Sigmoid colon (tissue), 7 donors: Measurements from ENCODE around the gene CRACR2B. TPM values are rescaled to one million over a fixed set of nuclear protein-coding genes. Genes with fewer than 3 reads are reported as not detected.

Source experiments
- DNase-seq: peaks from one replicate; pipeline ENCODE4 v3.0.0-alpha.2; 2019
- H3K27ac ChIP-seq, 4 donors: fragments of 200-600 bp; sonication (generic); one replicate each; pipeline ENCODE4 v1.5.1; 2016 to 2019; ENCODE audit warnings: mild to moderate bottlenecking in 1 of 4
- H3K27me3 ChIP-seq, 3 donors: fragments of 200-600 bp; sonication (generic); one replicate each; pipeline ENCODE4 v1.5.1; 2019; ENCODE audit warnings: mild to moderate bottlenecking in 1 of 3
- H3K36me3 ChIP-seq, 4 donors: fragments of 200-600 bp; sonication (generic); one replicate each; pipeline ENCODE4 v1.5.1; 2016 to 2019
- H3K4me1 ChIP-seq, 4 donors: fragments of 200-600 bp; sonication (generic); one replicate each; pipeline ENCODE4 v1.5.1; 2017 to 2019
- H3K4me3 ChIP-seq, 4 donors: fragments of 200-600 bp; sonication (generic); one replicate each; pipeline ENCODE4 v1.5.1; 2017 to 2019; ENCODE audit warnings: mild to moderate bottlenecking in 2 of 4, moderate library complexity in 1 of 4
- H3K9me3 ChIP-seq, 4 donors: fragments of 200-600 bp in 3 of 4; sonication (generic) in 3 of 4; one replicate each; pipeline versions ENCODE4 v1.5.1 to v1.6.1; 2013 to 2019
- CTCF ChIP-seq, 4 experiments: fragments of 450-650 bp in 3 of 4; fragments of 200-600 bp in 1 of 4; IDR thresholded peaks; one replicate each; pipeline ENCODE4 v1.5.1; 2016 to 2019; ENCODE audit warnings: antibody characterized with exemption in 4 of 4, mild to moderate bottlenecking in 3 of 4, moderate library complexity in 2 of 4
- EP300 ChIP-seq, 4 donors: sonication (generic); formaldehyde crosslinking; IDR thresholded peaks; one replicate each; pipeline ENCODE4 v1.6.1; 2017; ENCODE audit warnings: antibody characterized with exemption in 4 of 4
- POLR2A ChIP-seq, 2 donors: fragments of 450-650 bp; IDR thresholded peaks; one replicate each; pipeline ENCODE4 v1.6.1; 2016; ENCODE audit warnings: antibody characterized with exemption in 2 of 2, mild to moderate bottlenecking in 2 of 2, moderate library complexity in 2 of 2
- POLR2AphosphoS5 ChIP-seq, 4 donors: sonication (generic); formaldehyde crosslinking; IDR thresholded peaks; one replicate each; pipeline ENCODE4 v1.6.1; 2017; ENCODE audit warnings: antibody characterized with exemption in 4 of 4
- WGBS, 2 donors: extraction: QIAGEN DNeasy Blood & Tissue Kit; methylation state at CpG; one replicate each; pipeline ENCODE4 v1.1.7; 2013; 5-methylcytosine and 5-hydroxymethylcytosine counted together
- intact Hi-C: fragments of 100-400 bp; cut with DNase I; formaldehyde crosslinking; loops from one replicate; pipeline ENCODE4 v1.15.1; 2023
- polyA plus RNA-seq, 3 donors: library from polyadenylated mRNA; stranded (reverse); fragments of 200-250 nt; gene quantifications; one replicate each; pipeline ENCODE4 v1.2.3, GENCODE V29; 2013
- total RNA-seq, 4 donors: library from RNA; depleted of rRNA; stranded (reverse); fragments of >200 nt; gene quantifications; one replicate each; pipeline ENCODE4 v1.1.0, GENCODE V29; 2016
- donor health status: healthy with polysubstance abuse.
- donor health status: Bipolar disorder and iron deficiency.
- donor health status: healthy.

The CRACR2B gene
- total and polyA plus RNA-seq, 7 donors: 1.5 to 149 (median 9.5) TPM

GRCh38 chr11:839875-840617 lies 12.3 kb downstream of the CRACR2B start:
- DNase-seq: no peak
- TF ChIP-seq CTCF (IDR thresholded peaks at IDR 0.05) (no peak), POLR2AphosphoS5 (IDR thresholded peaks at IDR 0.05) (no peak), POLR2A (IDR thresholded peaks at IDR 0.05) (no peak), EP300 (IDR thresholded peaks at IDR 0.05) (no peak)
- no peak overlapping the region for H3K4me3 ChIP-seq
- peaks cover 18 to 52% (median 39%) of the 10 kb centered on the region in 4 donors for H3K36me3 ChIP-seq
- WGBS, 2 donors: 82 to 85% methylated on average over 25 of the region's 25 CpGs
- peak overlapping the region in 3 of 4 donors; percentile 26 to 92 (median 90) for H3K27ac ChIP-seq
- peaks cover 0 to 81% (median 56%) of the 10 kb centered on the region in 4 donors for H3K4me1 ChIP-seq
- intact Hi-C loops: no loop called here
- no peaks in the 10 kb centered on the region for H3K27me3 ChIP-seq
- H3K9me3 ChIP-seq: no peaks in the 10 kb centered on the region

DNA sequence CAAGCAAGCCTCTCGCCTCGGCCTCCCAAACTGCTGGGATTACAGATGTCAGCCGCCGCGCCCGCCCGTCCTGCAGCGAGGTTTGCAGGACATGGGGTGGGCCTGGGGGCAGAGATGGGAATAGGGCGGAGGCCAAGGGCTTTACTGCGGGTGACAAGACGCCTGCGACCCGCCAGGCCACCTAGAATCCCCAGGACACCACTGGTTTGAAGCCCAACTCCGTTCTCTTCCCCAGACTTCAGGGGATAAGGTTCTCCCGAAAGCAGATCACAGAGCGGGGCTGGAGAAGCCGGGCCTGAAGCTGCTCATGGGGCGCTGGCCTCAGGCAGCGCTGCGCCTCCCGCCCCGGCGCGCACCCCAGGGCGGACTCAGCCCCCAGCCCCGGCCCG lies 14.3 kb downstream of the CRACR2B start:
- Histone ChIP-seq H3K36me3 (peaks cover 18 to 40% (median 29%) of the 10 kb centered on the region in 4 donors), H3K27me3 (no peaks in the 10 kb centered on the region), H3K9me3 (no peaks in the 10 kb centered on the region), H3K27ac (peak overlapping the region; percentile 90 to 96 (median 93)), H3K4me3 (peak overlapping the region; percentile 80 to 100 (median 86)), H3K4me1 (peaks cover 0 to 81% (median 58%) of the 10 kb centered on the region in 4 donors)
- TF ChIP-seq POLR2A (IDR thresholded peaks at IDR 0.05) (no peak), EP300 (IDR thresholded peaks at IDR 0.05) (no peak), POLR2AphosphoS5 (IDR thresholded peaks at IDR 0.05) (no peak), CTCF (IDR thresholded peaks at IDR 0.05) (no peak)
- intact Hi-C loops: loop anchor here (2.0 kb wide), 1 partner anchor 45 kb away; no protein-coding TSS in a partner anchor
- no peak for DNase-seq
- WGBS, 2 donors: 1% methylated on average over 27 of the region's 27 CpGs

GRCh38 chr11:842370-843002 lies 14.8 kb downstream of the CRACR2B start, which contains the start of the genes POLR2L and TSPAN4:
POLR2L (minus strand) TSS chr11:842529; CDS start chr11:842508, 21 bp downstream.
TSPAN4 (plus strand) TSS chr11:842852; CDS start chr11:850305, 7,453 bp downstream.
- H3K4me1 ChIP-seq: peaks cover 0 to 76% (median 58%) of the 10 kb centered on the region in 4 donors
- TF ChIP-seq CTCF (IDR thresholded peaks at IDR 0.05): no peak
- TF ChIP-seq POLR2A (IDR thresholded peaks at IDR 0.05): peak; percentile 68 to 70
- peak; percentile 77 to 98 (median 88) for TF ChIP-seq POLR2AphosphoS5 (IDR thresholded peaks at IDR 0.05)
- no peak for TF ChIP-seq EP300 (IDR thresholded peaks at IDR 0.05)
- H3K4me3 ChIP-seq: peak within 1 kb of the TSS; percentile 80 to 100 (median 86)
- intact Hi-C loops: loop anchor here (2.0 kb wide), 1 partner anchor 46 kb away; no protein-coding TSS in a partner anchor
- H3K36me3 ChIP-seq: peaks cover 18 to 35% (median 24%) of the 10 kb centered on the region in 4 donors
- H3K9me3 ChIP-seq: no peaks in the 10 kb centered on the region
- 0 to 1% methylated on average over 87 of the region's 87 CpGs for WGBS, 2 donors
- peak; percentile 96 for DNase-seq
- H3K27me3 ChIP-seq: no peaks in the 10 kb centered on the region
- peak within 1 kb of the TSS; percentile 90 to 96 (median 93) for H3K27ac ChIP-seq

DNA sequence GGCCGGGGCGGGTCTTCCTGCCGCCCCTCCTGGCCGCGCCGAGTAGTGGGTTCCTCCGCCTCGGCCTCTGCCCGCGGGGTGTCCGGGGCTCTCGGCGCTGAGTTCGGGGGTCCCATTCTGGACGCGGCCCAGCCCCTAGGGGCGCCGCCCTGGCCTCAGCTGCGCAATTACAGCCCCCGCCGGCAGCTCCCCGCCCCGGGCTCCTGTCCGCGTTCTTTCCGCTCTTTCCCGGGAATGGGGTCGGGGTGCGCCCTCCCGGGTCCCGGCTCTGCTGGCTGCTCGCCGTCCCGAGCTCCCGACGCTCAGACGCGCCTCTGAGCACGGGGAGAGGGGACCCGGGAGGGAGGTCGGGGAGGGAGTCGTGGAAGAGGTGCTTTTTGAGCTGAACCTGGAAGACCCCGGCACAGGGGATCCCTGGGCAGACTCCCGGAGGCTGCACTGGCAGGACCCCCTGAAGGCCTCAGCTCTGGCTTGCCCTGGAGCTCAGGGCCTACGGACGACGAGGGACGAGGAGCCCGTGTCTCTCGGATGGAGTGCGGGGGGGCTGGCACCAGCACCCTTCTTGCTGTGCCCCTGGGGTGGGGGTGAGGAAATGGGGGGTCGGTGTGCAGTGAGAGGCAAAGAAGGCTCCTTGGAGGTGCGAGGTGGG lies 15.5 kb downstream of the CRACR2B start:
- intact Hi-C loops: loop anchor here (2.0 kb wide), 1 partner anchor 46 kb away; no protein-coding TSS in a partner anchor
- H3K4me1 ChIP-seq: peaks cover 0 to 77% (median 62%) of the 10 kb centered on the region in 4 donors

More for the DNA sequence above, 15.5 kb downstream of the CRACR2B start:
- Histone ChIP-seq H3K4me3 (peak overlapping the region; percentile 80 to 100 (median 86)), H3K36me3 (peaks cover 16 to 28% (median 18%) of the 10 kb centered on the region in 4 donors), H3K9me3 (no peaks in the 10 kb centered on the region), H3K27ac (peak overlapping the region; percentile 90 to 96 (median 93)), H3K27me3 (peaks cover 0 to 7% (median 0%) of the 10 kb centered on the region in 3 donors)
- WGBS, 2 donors: 1% methylated on average over 53 of the region's 53 CpGs
- no peak for TF ChIP-seq POLR2A (IDR thresholded peaks at IDR 0.05)
- no peak for TF ChIP-seq POLR2AphosphoS5 (IDR thresholded peaks at IDR 0.05)
- no peak for TF ChIP-seq EP300 (IDR thresholded peaks at IDR 0.05)
- TF ChIP-seq CTCF (IDR thresholded peaks at IDR 0.05): no peak
- no peak for DNase-seq
